Esophagus muscularis mucosa (tissue), 4 donors: ENCODE measurements around the gene RALGPS2.

ENCODE experiments used
- CTCF ChIP-seq, 3 experiments: fragments of 200-600 bp in 2 of 3; fragments of 450-650 bp in 1 of 3; sonication (generic) in 2 of 3; IDR thresholded peaks; one replicate each; pipeline ENCODE4 v1.5.1; 2017 to 2019; ENCODE audit warnings: antibody characterized with exemption in 3 of 3, mild to moderate bottlenecking in 2 of 3, moderate library complexity in 1 of 3
- EP300 ChIP-seq: sonication (generic); formaldehyde crosslinking; IDR thresholded peaks from one replicate; pipeline ENCODE4 v1.6.1; 2017; ENCODE audit warnings: antibody characterized with exemption
- POLR2A ChIP-seq: fragments of 450-650 bp; IDR thresholded peaks from one replicate; pipeline ENCODE4 v1.6.1; 2017; ENCODE audit warnings: antibody characterized with exemption, moderate library complexity, mild to moderate bottlenecking, low read depth
- POLR2AphosphoS5 ChIP-seq, 2 donors: sonication (generic); formaldehyde crosslinking; IDR thresholded peaks; one replicate each; pipeline ENCODE4 v1.6.1; 2017; ENCODE audit warnings: antibody characterized with exemption in 2 of 2

- TF ChIP-seq EP300 (no peak), CTCF (IDR thresholded peaks at IDR 0.05) (no peak), POLR2A (no peak), POLR2AphosphoS5 (IDR thresholded peaks at IDR 0.05) (no peak)
Measured at GRCh38 chr1:178752891-178753290, 27.8 kb downstream of the RALGPS2 start.
